ENCODE results near the gene MYO1G.
A peak's percentile ranks its signal among the peaks of the same experiment; 100 is the strongest.
"Not testable (repeated sequence)": the region's sequence is repeated elsewhere in the genome, so short reads cannot be mapped to it uniquely, and the experiment has no call there.

MYO1G gene

DNA sequence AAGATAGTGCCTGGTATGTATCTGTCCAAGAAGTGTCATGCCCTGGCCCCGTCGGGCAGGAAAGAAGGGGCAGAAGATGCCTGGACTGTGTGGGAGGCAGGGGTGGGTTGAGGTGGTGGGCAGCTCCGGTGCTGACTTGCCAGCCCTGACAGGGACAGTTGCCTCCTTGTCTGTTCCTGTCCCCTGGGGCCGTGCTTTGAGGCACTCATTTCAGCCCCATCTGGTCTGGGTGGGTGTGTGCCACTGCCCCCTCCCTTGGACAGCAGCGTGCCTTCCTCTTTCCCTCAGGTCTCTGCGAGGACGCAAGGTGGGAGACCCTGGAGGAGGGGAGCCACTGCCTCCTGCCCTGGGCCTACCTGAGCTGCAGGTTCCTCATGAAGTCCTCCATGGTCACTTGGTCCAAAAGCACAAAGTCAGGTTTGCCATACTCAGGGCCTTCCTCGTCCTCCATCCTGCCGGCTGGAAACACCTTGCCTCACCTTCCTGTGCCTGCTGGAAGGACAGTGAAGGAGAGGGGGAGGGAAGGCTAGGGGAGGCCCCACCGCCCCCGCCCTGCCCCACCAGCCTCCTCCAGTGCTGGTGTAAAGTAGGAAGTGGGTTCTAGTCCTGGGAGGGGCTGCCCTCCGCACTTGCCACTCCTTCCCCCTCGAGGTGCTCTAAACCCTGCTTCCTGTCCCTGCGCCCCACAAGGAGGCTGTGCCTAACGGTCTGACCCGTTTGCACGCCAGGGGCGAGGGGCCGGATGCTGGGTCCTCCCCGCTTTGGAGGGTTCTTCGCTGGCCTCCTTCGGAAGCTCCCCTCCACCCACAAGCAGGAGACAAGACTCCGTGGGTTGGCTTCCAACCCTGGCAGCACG, at the start of gene MYO1G:
TSS of gene MYO1G (minus strand) at position 505 of the 856 bp plus-strand sequence. CDS start at position 451, 54 bp downstream.
- DNase-seq (ENCODE audit: low read depth in 2 of 2), result peak; percentile 57 to 69

DNA sequence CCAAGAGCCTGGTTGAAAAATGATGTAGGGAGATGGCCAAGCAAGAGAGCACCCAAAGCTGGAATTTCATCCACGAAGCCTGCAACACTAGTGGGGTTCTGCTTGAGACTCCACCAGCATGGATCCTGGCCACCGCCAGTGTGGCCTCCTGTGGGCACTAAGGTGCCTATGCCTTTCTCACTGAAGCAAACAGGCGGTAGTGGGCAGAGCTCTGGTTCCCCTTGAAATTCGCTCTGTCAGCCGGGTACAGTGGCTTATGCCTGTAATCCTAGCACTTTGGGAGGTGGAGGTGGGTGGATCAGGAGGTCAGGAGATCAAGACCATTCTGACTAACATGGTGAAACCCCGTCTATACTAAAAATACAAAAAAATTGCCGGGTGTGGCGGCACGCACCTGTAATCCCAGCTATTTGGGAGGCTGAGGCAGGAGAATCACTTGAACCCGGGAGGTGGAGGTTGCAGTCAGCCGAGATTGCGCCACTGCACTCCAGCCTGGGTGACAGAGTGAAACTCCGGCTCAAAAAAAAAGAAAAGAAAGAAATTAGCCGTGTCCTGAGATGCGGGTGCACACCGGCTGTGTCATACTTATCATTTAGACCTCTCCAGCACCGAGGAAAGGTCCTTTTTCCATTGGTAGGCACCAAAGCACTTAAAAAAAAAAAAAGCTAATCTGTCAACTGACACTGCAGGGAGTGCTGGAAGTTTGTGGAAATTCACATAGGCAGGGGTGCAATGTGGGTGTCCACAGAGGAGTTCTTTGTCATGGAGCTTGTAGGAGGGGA, 49.5 kb upstream of the MYO1G start:
- DNase-seq (ENCODE audit: low read depth in 2 of 2), result no peak

DNA sequence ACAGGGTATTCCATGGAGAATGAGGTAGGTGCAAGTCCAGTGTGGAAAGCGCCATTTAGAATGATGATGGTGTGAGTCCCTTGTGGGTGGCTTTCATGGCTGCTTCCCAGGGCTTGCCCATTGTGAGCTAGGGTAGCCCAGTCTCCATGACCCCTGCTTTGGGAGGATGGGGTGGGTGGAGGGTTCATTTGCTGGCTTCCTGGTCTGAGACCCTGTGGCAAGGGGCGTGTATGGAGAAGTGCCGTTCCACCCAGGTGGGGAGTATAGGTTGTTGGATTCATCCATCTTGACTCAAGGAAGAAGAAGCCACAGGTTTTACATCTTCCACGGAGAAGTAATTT, 48.9 kb upstream of the MYO1G start:
- DNase-seq (ENCODE audit: low read depth in 2 of 2), result no peak

DNA sequence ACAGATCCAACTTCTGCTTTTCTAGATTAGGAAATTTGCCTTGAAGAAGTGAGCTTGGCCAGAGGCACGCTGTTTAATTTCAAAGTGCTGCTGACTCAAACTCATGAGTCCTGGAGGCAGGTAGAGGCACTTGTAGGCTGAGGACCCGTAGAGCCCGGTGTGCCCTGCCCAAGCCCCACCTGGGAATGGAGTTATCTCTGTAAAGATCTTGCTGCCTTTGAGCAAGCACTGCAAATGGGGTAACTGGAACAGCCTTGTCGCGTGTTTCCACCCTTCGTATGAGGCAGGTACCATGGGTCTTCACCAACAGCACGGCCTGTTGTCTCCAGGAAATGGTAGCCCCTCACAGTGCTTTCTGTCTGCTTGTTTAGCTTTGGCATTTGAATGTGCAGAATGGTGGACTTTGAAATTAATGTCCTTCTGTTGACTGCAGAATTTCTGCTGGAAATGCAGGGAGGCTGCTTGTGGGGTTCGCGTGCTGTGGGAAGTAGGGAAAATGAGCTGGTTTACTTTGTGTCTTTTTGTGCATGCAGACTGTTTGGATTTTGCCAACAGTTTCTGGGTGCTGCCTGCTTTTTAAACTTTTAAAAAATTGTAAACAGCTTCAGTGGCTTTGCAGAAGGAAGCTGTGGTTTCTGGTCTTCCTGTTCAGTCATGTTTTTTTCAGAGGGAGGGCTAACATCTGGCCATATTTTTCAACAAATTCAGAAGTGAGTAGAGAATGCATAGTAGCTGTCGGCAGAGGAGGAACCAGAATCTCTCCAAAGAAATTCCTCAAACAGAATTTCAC, 48.4 kb upstream of the MYO1G start:
- DNase-seq (ENCODE audit: low read depth in 2 of 2), result no peak

DNA sequence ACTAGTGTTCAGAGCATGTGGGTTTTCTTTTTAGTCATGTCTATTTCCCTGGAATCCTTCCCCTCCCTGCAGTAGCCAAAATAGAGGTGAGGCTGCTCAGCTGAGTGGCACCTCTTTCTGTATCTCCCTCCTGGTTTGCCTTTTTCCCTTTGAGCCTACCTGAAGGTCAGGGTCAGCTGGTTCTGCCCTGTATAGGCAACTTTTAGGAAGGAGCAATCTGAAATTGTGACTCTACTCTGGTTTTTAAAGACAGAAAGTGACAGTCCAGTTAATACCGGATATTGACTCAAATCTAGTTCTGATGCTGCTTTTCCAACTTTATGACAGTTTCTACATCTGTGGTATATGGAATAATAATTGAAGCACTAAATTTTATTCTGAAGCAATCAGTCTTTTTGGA, 47.2 kb upstream of the MYO1G start:
- no peak for DNase-seq (ENCODE audit: low read depth in 2 of 2)

DNA sequence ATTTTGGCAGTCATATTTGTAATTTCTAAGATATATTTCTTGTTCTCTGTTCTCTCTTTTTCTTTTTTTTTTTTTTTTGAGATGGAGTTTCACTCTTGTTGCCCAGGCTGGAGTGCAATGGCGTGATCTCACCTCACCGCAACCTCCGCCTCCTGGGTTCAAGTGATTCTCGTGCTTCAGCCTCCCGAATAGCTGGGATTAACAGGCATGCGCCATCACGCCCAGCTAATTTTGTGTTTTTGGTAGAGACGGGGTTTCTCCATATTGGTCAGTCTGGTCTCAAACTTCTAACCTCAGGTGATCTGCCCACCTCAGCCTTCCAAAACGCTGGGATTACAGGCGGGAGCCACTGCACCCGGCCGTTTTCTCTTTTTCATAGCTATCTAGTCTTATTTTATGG, 46.7 kb upstream of the MYO1G start:
- DNase-seq (ENCODE audit: low read depth in 2 of 2), result not testable (repeated sequence)

DNA sequence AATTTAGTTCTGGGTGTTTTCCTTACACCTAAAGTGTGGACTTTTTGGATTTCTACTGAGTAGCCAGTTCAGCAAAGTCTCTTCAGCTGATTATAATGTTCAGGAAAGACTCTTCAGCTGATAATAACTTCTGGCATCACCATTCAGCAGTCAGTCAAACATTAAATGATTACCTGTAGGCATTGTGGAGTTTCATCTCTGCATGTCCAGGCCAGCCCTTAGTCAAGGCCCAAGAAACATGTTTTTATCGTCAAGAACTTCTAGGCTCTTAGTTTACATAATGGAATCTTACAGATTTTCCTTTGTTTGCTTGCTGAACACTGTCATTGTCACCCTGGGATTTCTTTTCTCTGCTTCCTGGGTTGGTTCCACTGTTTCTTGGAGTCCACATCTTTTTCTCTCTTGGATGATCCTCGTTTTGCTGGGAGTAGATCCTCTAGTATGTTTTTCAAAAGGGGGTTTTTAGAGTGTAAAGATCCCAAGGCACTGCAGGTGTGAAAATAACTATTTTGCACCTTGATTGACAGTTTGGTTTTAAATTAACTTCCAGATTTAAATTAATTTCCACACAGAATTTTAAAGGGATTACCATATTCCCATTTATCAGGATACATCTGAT, 45.4 kb upstream of the MYO1G start:
- no peak for DNase-seq (ENCODE audit: low read depth in 2 of 2)

DNA sequence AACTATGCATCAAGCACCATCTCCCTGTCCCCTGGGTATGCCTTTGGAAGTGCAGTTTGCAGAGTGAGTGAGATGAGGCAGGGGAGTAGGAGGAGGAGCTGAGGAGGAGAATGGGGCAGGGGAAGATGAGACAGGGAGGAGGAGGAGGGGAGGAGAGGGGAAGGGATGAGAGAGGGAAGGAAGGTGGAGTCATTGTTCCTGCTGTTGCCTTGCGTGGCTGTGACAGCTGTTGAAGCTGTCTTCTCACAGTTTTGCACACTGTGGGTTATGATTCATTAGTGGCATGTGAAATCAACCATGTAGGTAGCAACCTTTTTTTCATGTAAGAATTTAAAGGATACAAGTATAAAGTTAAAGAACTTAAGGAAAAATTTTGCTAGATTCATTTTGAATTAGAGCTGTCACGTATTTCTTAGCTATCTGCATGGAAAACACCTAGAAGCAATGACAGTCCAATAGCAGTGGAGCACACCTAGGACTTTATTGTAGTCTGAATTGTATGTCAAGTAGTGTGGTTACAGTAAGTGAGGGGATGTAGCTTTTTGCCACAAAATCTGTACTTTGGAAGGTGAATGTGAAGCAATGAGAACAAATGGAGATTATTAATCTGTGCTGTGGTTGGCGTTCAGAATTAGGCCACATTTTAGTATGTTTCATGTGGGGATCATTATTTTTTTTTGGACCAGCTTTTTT, 42.9 kb upstream of the MYO1G start:
- DNase-seq (ENCODE audit: low read depth in 2 of 2), result no peak

DNA sequence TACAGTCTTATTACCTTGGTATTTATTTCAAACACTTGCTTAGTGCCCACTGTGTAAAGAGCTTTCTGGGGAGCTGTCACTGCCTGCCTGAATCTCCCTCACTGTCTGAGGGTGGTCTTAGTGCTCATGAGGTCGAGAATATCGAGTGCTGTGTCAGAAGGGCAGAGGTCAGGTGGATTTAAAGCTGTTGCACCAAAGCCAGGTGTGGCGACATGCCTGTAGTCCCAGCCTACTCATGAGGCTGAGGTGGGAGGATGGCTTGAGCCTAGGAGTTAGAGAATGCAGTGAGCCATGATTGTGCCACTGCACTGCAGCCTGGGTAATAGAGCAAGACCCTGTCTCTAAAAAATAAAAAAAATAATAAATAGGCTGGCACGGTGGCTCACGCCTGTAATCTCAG, 42.1 kb upstream of the MYO1G start:
- DNase-seq (ENCODE audit: low read depth in 2 of 2), result no peak

DNA sequence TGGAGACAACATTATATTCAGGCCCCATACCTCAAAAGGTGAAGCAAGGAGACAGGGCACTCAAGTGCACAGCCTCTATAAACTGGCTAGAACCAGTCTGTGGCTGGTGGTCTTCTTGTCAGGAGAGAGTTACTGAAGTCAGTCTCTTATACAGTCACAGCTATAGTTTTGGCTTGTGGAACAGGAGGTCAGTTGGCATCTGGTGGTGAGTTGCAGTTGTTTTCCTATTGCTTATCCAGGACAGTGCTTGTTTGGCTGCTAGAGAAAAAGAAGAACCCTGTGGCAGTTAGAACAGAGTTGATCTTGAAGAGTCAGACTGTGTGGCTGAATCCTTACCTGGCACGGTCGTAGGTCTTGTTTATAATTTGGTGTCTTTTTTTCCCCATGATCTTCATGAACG, 38.4 kb upstream of the MYO1G start:
- no peak for DNase-seq (ENCODE audit: low read depth in 2 of 2)

DNA sequence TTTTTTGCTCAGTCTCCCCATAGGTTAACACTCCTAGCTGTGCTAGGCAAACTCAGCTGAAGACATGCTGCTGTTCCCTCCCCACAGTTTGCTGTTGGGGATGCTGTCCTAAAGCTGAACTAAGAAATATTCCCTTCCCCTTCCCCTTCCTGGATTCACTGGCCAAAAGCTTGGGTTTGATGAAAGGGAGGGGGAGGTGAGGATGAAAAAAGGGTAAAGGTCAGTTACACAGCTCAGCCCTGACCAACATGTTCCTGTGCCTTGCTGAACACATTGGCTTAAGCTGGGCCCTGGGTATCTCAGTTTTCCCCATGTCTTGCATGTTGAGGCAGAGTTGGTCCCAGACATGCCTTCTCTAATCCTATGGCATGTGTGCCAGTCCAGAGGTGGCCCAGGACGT, 36.5 kb upstream of the MYO1G start:
- DNase-seq (ENCODE audit: low read depth in 2 of 2), result no peak

DNA sequence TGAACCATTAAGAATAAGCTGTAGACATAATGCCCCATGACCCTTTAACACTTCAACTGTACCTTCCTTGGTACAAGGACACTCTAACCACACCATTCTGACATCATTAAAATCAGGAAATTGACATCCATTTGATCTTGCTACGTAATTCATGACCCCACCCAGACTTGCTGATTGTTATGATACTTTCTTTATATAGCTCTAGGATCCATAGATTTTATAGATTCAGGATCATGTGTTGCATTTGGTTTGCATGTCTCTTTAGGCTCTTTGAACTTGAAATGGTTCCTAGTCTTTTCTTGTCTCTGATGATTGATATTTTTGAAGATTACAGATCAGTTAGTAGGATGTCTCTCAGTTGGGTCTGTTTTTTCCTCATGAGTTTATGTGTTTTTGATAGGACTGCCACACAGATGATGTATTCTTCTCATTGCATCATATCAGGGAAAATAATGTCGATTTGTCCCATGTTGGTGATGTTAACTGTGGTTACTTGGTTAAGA, 34.7 kb upstream of the MYO1G start:
- DNase-seq (ENCODE audit: low read depth in 2 of 2), result no peak

DNA sequence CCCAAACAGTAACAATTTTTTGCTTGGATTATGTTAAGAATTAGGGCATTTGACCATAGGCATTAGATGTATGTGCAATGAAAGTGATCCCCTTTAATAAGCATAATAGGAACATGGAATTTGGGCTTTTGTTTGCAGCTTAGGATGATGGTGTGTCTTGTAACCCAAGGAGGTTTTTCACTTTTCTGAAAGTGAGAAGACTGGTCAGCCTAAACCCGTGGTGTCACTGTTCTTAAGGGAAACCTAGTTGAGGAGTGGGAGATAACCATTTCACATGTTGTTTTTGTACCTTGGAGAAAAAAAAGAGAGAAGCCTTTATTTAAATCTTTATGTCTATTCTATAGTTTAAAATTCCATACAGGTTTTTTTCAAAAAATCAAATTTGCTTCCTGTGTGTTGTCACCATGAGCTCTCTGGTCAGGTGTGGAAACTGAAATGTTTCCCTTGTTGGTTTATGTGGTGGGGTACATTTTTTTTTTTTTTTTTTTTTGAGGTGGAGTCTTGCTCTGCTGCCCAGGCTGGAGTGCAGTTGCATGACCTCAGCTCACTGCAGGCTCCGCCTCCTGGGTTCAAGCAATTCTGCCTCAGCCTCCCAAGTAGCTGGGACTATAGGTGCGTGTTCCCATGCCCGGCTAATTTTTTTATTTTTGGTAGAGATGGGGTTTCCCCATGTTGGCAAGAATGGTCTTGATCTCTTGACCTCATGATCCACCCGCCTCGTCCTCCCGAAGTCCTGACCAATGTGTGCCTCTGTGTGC, 28.9 kb upstream of the MYO1G start:
- no peak for DNase-seq (ENCODE audit: low read depth in 2 of 2)

DNA sequence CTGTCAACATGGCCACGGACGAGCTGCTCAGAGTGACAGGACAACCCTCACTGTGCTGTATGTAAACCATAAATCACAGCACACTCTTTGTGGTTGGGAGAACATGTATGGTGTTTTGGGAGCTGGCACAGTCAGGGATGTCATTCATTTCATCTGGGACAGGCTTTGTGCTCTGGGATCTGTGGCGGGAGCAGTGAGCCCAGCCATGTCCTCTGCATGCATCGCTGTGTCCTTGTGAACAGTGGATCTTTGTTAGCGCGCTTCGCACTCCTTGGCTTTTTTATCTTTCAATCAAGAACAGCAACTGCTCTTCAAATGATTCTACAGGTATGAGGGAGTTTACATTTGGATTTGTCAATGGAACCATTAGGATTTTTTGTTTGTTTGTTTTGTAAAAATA, 28.3 kb upstream of the MYO1G start:
- no peak for DNase-seq (ENCODE audit: low read depth in 2 of 2)

DNA sequence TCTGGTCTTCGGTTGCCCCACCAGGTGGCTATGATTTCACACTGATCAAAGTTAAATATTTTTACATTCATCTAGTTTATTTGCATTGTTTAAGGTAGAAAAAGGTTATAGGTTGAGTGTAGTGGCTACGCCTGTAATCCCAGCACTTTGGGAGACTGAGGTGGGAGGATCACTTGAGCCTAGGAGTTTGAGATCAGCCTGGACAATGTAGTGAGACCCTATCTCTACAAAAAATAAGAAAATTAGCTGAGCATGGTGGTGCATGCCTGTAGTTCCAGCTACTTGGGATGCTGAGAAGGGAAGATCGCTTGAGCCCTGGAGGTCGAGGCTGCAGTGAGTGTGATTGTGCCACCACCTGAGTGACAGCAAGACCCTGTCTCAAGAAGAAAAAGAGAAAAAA, 25.0 kb upstream of the MYO1G start:
- no peak for DNase-seq (ENCODE audit: low read depth in 2 of 2)

DNA sequence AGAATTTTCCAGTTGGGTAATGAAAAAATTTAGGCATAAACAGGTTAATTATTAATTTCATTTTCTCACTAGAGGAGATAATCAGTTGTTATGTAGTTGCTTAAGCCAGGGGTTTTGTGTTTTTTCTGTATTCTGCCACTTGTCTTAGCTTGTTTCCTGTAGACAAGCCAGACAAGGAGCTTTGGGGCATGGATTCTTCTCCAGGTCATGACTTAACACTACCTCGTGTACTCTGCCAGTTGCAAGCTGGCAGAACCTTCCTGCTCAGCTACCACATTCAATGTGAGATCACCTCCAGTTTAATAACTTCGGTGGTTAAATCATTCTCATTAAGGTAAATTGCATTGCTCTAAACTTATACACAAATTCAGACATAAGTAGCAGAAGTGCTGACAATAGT, 23.0 kb upstream of the MYO1G start:
- no peak for DNase-seq (ENCODE audit: low read depth in 2 of 2)

DNA sequence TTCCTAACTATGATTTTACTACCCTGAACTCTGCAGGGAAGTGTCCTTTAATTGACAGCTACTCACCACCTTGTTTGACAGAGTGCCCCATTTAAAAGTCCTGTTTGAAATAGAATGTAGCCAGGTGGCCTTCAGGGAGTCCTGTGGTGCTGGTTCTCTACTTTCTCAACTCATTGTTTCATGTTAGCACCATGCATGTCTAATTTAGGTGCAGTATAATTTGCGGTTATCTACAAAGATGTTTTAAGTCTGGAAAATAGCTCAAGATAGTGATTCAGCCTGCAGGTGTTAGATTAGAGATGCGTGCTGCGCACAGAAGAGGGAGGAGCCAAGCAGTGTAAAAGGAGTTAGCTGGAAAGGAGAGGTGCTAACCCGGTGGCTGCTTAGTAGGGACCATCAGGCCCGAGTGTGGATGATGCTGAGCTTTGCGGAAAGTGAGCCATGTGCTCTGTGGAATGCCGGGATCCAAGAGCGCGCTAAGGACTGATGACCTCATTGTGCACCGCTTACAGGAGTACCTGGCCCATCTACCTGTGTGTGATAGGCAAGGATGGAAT, 22.4 kb upstream of the MYO1G start:
- DNase-seq (ENCODE audit: low read depth in 2 of 2), result peak; percentile 44 to 62

DNA sequence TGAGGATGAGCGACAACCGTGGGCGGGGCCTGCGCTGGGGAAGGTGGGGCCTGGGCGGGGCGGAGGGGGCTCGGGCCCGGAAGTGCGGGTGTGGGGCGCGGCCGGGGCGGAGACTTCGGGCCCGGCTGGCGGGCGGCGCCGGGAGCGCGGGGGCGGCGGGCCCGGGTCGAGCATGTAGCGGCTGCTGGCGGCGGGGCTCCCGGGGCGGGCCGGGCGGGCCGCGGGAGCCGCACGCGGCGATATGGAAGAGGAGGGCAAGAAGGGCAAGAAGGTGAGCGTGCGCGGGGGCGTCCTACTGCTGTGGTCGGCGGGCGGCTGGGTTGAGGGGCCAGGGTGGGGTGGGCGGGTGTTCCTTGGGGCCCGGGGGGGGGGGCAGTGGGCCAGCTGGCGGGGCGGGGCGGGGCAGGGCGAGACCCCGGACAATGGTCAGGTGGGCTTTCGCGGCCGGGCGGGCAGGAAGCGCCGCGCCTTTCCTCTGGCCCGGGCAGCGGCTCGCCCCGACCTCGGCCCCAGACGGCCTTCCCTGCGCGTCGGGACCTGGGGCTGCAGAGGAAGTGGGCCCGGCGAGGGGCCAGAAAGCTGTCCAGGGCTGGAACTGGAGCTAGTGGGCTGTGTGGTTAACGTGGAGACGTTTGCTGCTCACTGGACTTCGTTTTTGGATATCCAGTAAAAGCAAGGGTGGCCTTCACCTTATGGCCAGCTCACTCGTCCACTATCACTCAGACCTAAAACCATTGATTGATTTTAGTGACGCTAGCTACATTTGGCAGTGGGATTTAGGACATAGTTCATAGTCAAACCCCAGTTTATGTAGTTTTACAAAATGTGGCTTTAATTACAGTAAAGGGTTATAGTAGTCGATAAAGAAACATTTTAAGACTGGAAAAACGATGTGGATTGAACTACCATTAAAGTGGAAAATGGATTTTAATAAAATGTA, 21.5 kb upstream of the MYO1G start, which contains the start of gene CCM2:
TSS of gene CCM2 (plus strand) at position 109 of the 940 bp plus-strand sequence. CDS start at position 242, 133 bp downstream.
- no peak for DNase-seq (ENCODE audit: low read depth in 2 of 2)
